Trophoblast cell (in vitro differentiated cells and primary cell): ENCODE data around the gene KCNG4.

Experiments used
- DNase-seq, 2 donors: peaks; one replicate each; pipeline ENCODE4 v3.0.0-alpha.2; 2016
- H2AFZ ChIP-seq: 2 replicates; pipeline ENCODE4 v1.6.1; 2013; ENCODE audit warnings: low read length, moderate library complexity, mild to moderate bottlenecking; ENCODE audit not compliant: insufficient read depth, poor library complexity
- H2AK5ac ChIP-seq: 2 replicates; pipeline ENCODE4 v1.6.1; 2013; ENCODE audit warnings: mild to moderate bottlenecking, low read length
- H2BK120ac ChIP-seq: 2 replicates; pipeline ENCODE4 v1.6.1; 2013; ENCODE audit warnings: low read length, mild to moderate bottlenecking, moderate library complexity; ENCODE audit not compliant: insufficient read depth, poor library complexity
- H2BK12ac ChIP-seq: 2 replicates; pipeline ENCODE4 v1.6.1; 2013; ENCODE audit warnings: mild to moderate bottlenecking, low read length, moderate library complexity
- H2BK5ac ChIP-seq: 2 replicates; pipeline ENCODE4 v1.6.1; 2013; ENCODE audit warnings: low read length, low read depth, moderate library complexity, mild to moderate bottlenecking; ENCODE audit not compliant: poor library complexity
- H3K14ac ChIP-seq: 2 replicates; pipeline ENCODE4 v1.6.1; 2013; ENCODE audit warnings: mild to moderate bottlenecking, low read length
- H3K18ac ChIP-seq: 2 replicates; pipeline ENCODE4 v1.6.1; 2013; ENCODE audit warnings: mild to moderate bottlenecking, low read length
- H3K23ac ChIP-seq: 2 replicates; pipeline ENCODE4 v1.6.1; 2013; ENCODE audit warnings: low read length
- H3K27ac ChIP-seq: 2 replicates; pipeline ENCODE4 v1.5.1; 2013; ENCODE audit warnings: low read depth, mild to moderate bottlenecking, inconsistent platforms, low read length, moderate library complexity
- H3K27me3 ChIP-seq: 2 replicates; pipeline ENCODE4 v1.6.1; 2013; ENCODE audit warnings: inconsistent platforms, mild to moderate bottlenecking, low read length, moderate library complexity; ENCODE audit not compliant: insufficient read depth
- H3K36me3 ChIP-seq, 2 experiments: 1 replicate in 1 of 2; 2 replicates in 1 of 2; pipeline ENCODE4 v1.6.1; 2013; ENCODE audit warnings: low read length in 2 of 2, mild to moderate bottlenecking in 2 of 2, moderate library complexity in 1 of 2; ENCODE audit not compliant: insufficient read depth in 2 of 2, control insufficient read depth in 1 of 2
- H3K4ac ChIP-seq: 2 replicates; pipeline ENCODE4 v1.6.1; 2013; ENCODE audit warnings: low read depth, mild to moderate bottlenecking, low read length, moderate library complexity
- H3K4me1 ChIP-seq, 2 experiments: 1 replicate in 1 of 2; 2 replicates in 1 of 2; pipeline ENCODE4 v1.6.1; 2013; ENCODE audit warnings: low read length in 2 of 2, mild to moderate bottlenecking in 2 of 2, moderate library complexity in 1 of 2; ENCODE audit not compliant: insufficient read depth in 2 of 2, control insufficient read depth in 1 of 2
- H3K4me2 ChIP-seq: 2 replicates; pipeline ENCODE4 v1.6.1; 2013; ENCODE audit warnings: inconsistent platforms, mild to moderate bottlenecking, low read length, moderate library complexity
- H3K4me3 ChIP-seq: 2 replicates; pipeline ENCODE4 v1.5.1; 2013; ENCODE audit warnings: mild to moderate bottlenecking, low read depth, low read length, inconsistent platforms
- H3K79me1 ChIP-seq: one replicate; pipeline ENCODE4 v1.6.1; 2013; ENCODE audit warnings: low read length
- H3K79me2 ChIP-seq: 2 replicates; pipeline ENCODE4 v1.6.1; 2013; ENCODE audit warnings: low read length, mild to moderate bottlenecking; ENCODE audit not compliant: control insufficient read depth, insufficient read depth, poor library complexity
- H3K9ac ChIP-seq: 2 replicates; pipeline ENCODE4 v1.6.1; 2013; ENCODE audit warnings: mild to moderate bottlenecking, low read length
- H3K9me3 ChIP-seq: 2 replicates; pipeline ENCODE4 v1.6.1; 2013; ENCODE audit warnings: low read depth, mild to moderate bottlenecking, control low read depth, inconsistent platforms, low read length; ENCODE audit not compliant: insufficient read depth
- H4K12ac ChIP-seq: 2 replicates; pipeline ENCODE4 v1.6.1; 2013; ENCODE audit warnings: low read depth, mild to moderate bottlenecking, low read length, moderate library complexity
- H4K8ac ChIP-seq: 2 replicates; pipeline ENCODE4 v1.6.1; 2013; ENCODE audit warnings: low read depth, mild to moderate bottlenecking, low read length, moderate library complexity
- H4K91ac ChIP-seq: one replicate; pipeline ENCODE4 v1.6.1; 2013; ENCODE audit warnings: low read depth, mild to moderate bottlenecking, low read length, moderate library complexity
- WGBS: extraction: QIAGEN DNeasy Blood & Tissue Kit; methylation state at CpG from one replicate; pipeline ENCODE4 v1.1.7; 2013; ENCODE audit warnings: missing lambda C conversion rate; ENCODE audit not compliant: insufficient read length, insufficient coverage; ENCODE audit errors: extremely low coverage; 5-methylcytosine and 5-hydroxymethylcytosine counted together

Gene KCNG4

DNA sequence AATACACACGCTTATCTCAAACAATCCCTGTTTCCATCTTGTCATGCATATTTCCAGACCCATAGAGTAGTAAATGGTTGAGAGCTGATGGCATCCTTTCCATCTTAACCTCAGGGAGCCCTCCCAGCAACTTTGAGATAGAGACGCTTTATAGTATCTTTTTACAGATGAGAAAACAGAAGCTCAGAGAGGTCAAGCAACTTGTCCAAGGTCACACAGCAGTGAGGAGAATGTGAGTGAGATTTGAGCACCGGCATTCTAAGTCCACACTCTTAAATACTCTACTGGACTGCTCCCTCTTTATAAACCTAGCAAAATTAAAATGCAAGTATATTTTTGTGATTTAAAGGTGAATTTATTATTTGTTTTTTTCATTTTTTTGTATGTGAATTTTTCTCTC lies 19.9 kb upstream of the KCNG4 start:
- no peak overlapping the region for H2AFZ ChIP-seq
- no peaks in the 10 kb centered on the region for H3K79me1 ChIP-seq
- no peak overlapping the region for H4K12ac ChIP-seq
- H3K4me1 ChIP-seq: no peaks in the 10 kb centered on the region
- peaks cover 4% of the 10 kb centered on the region for H3K9me3 ChIP-seq
- no peaks in the 10 kb centered on the region for H3K79me2 ChIP-seq
- no CpG with 5 or more reads among the region's 3 CpGs for WGBS
- no peak overlapping the region for H3K14ac ChIP-seq
- H3K23ac ChIP-seq: no peak overlapping the region
- no peak overlapping the region for H2BK5ac ChIP-seq
- no peaks in the 10 kb centered on the region for H3K36me3 ChIP-seq
- DNase-seq: no peak
- H3K27me3 ChIP-seq: no peaks in the 10 kb centered on the region
- no peak overlapping the region for H3K9ac ChIP-seq
- no peak overlapping the region for H2AK5ac ChIP-seq
- H3K4ac ChIP-seq: no peak overlapping the region
- H2BK120ac ChIP-seq: no peak overlapping the region
- no peak overlapping the region for H4K8ac ChIP-seq
- H2BK12ac ChIP-seq: no peak overlapping the region
- H3K4me2 ChIP-seq: no peak overlapping the region
- H3K18ac ChIP-seq: no peak overlapping the region
- no peak overlapping the region for H3K27ac ChIP-seq
- no peak overlapping the region for H3K4me3 ChIP-seq
- H4K91ac ChIP-seq: no peak overlapping the region

DNA sequence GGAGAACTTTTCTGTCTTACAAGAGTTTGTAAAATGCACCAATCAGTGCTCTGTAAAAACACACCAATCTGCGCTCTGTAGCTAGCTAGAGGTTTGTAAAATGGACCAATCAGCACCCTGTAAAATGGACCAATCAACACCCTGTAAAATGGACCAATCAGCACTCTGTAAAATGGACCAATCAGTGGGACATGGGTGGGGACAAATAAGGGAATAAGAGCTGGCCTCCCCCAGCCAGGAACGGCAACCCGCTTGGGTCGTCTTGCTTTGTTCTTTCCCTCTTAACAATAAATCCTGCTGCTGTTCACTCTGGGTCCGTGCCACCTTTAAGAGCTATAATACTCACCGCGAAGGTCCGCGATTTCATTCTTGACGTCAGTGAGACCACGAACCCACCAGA lies 18.5 kb upstream of the KCNG4 start:
- Histone ChIP-seq H2BK120ac (no peak overlapping the region), H2BK5ac (no peak overlapping the region), H4K12ac (no peak overlapping the region), H3K79me1 (no peaks in the 10 kb centered on the region), H3K23ac (no peak overlapping the region), H3K36me3 (no peaks in the 10 kb centered on the region), H2AFZ (no peak overlapping the region), H3K4ac (no peak overlapping the region), H3K79me2 (no peaks in the 10 kb centered on the region), H3K4me2 (no peak overlapping the region), H3K4me1 (no peaks in the 10 kb centered on the region), H4K8ac (no peak overlapping the region), H2BK12ac (no peak overlapping the region), H3K4me3 (no peak overlapping the region), H3K9me3 (peaks cover 4% of the 10 kb centered on the region), H3K18ac (no peak overlapping the region), H4K91ac (no peak overlapping the region), H3K9ac (no peak overlapping the region), H2AK5ac (no peak overlapping the region), H3K27me3 (no peaks in the 10 kb centered on the region), H3K14ac (no peak overlapping the region), H3K27ac (no peak overlapping the region)
- DNase-seq: no peak
- WGBS: no CpG with 5 or more reads among the region's 11 CpGs

DNA sequence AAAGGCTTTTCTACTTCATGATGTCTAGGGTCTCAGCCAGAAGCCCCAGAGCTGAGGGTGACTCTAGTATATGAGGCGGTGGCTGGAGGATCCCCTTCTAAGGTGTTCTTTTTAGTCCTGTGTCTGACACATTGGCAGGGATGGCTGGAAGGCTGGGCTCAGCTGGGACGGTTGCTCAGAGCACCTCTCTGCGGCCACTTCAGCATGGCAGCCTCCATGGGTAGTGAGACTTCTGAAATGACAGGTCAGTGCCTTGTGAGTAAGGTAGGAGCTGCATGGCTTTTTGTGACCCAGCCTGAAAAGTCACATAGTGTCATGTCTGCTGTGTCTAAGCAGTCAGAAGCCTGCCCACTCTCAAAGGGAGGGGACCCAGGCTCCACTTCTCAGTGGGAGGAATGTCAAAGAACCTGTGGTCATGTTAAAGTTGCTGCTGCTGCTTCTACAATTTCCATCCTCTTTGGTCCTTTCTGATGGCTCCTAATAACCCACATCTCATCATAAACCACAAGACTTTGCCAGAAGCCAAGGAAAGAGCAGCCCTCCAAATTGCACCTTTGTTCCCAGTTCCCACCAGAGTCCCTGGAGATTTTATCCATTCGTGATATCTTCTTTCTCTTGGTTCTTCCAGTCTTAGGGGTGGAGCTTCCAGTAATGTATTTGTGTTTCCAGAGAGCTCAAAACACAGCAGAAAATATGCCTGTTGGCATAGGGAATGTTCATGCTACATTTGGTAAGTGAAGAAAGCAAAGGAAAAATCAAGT lies 15.4 kb upstream of the KCNG4 start:
- Histone ChIP-seq H3K79me2 (no peaks in the 10 kb centered on the region), H2AK5ac (no peak overlapping the region), H3K23ac (no peak overlapping the region), H2BK12ac (no peak overlapping the region), H3K4me1 (no peaks in the 10 kb centered on the region), H3K9ac (no peak overlapping the region), H3K36me3 (no peaks in the 10 kb centered on the region), H3K4ac (no peak overlapping the region), H3K4me3 (no peak overlapping the region), H2BK5ac (no peak overlapping the region), H4K8ac (no peak overlapping the region), H3K27ac (no peak overlapping the region), H2AFZ (no peak overlapping the region), H4K91ac (no peak overlapping the region), H3K79me1 (no peaks in the 10 kb centered on the region), H3K9me3 (peaks cover 6% of the 10 kb centered on the region), H3K4me2 (no peak overlapping the region), H3K18ac (no peak overlapping the region), H3K14ac (no peak overlapping the region), H2BK120ac (no peak overlapping the region), H4K12ac (no peak overlapping the region), H3K27me3 (no peaks in the 10 kb centered on the region)
- no peak for DNase-seq
- WGBS: no CpG with 5 or more reads among the region's 4 CpGs

DNA sequence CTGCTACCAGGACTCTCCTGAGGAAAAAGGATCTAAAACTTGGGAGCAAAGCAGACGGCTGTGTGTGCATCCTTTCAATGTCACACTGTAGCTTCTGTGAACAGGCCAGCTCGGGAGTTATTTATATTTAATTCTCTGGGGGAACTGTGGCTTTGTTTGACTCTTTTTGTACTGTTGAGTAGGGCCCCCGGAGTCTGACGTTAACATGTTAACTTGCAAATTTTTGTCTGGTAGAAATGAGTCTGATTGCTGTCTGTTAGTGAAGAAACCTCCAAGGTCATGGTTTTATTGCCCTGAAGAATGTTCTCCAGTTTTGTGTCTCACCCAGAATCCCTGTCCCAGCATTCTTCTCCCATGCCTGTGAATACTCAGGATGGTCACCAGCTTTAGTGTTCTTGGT lies 14.2 kb upstream of the KCNG4 start:
- Histone ChIP-seq H3K27me3 (no peaks in the 10 kb centered on the region), H2AFZ (no peak overlapping the region), H3K4me1 (no peaks in the 10 kb centered on the region), H3K4ac (no peak overlapping the region), H3K9me3 (peaks cover 6% of the 10 kb centered on the region), H2BK5ac (no peak overlapping the region), H2BK12ac (no peak overlapping the region), H3K79me1 (no peaks in the 10 kb centered on the region), H3K79me2 (no peaks in the 10 kb centered on the region), H3K23ac (no peak overlapping the region), H3K36me3 (no peaks in the 10 kb centered on the region), H4K91ac (no peak overlapping the region), H3K27ac (no peak overlapping the region), H2BK120ac (no peak overlapping the region), H3K14ac (no peak overlapping the region), H4K8ac (no peak overlapping the region), H2AK5ac (no peak overlapping the region), H3K18ac (no peak overlapping the region), H3K4me3 (no peak overlapping the region), H3K4me2 (no peak overlapping the region), H3K9ac (no peak overlapping the region), H4K12ac (no peak overlapping the region)
- WGBS: no CpG with 5 or more reads among the region's 4 CpGs
- no peak for DNase-seq
